KOPT-K1 (cell line): ENCODE data around the gene SFXN5.

Source experiments
- H3K27ac ChIP-seq: fragments of 200-600 bp; sonication (generic); 2 replicates; pipeline ENCODE4 v1.5.1; 2016; ENCODE audit warnings: antibody characterized with exemption, mild to moderate bottlenecking, low read depth, low read length; ENCODE audit not compliant: poor library complexity, severe bottlenecking
- H3K36me3 ChIP-seq: fragments of 200-600 bp; sonication (generic); 2 replicates; pipeline ENCODE4 v1.5.1; 2017; ENCODE audit warnings: antibody characterized with exemption, mild to moderate bottlenecking, low read length, moderate library complexity; ENCODE audit not compliant: insufficient read depth
- H3K9me3 ChIP-seq: fragments of 200-600 bp; sonication (generic); 2 replicates; pipeline ENCODE4 v1.5.1; 2017; ENCODE audit warnings: antibody characterized with exemption, low read length, mild to moderate bottlenecking; ENCODE audit not compliant: insufficient read depth, poor library complexity, severe bottlenecking

The SFXN5 gene

DNA sequence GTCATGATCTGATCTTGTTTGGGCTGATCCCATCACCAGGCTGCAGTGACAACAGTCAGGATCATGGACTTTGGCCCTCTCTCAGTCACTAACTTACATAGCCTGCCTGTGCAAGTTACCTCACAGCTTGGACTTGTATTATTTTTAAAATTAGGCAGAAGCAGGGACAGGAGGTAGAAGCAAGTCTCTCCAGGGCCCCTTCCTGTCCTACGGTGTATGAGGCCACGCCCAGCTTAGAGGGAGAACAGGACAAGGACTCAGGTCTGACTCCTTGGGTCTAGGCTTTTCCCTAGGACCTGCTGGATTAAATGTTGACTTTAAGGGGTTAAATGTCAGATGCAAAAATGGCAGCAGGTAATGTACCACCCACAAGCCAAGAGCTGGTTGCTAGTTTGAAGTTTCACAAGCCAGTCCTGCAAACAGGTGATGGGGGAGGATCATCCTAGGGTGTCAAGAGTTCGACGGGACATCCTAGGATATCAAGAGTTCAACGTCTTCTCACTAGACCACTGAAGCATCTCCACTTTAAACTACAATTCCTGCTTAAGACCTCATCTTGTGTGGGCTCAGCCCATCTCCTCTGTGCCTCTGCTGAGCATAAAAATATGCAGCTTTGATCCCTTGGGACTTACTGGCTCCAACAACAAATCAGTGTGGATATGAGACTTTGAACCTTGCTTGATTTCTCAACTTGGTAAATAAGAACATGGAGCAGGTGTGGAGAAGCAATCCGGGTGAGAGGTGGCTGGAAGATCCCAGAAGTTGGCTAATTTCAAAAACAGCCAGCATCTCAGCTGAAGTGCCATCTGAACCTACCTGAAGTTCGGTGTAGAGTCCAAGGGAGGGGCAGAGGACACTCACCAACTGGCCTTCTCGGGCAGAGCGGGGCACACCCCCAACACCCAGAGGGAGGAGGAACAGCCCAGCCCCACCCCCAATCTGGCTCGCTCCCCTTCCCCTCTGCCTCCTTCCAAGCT, 39.5 kb downstream of the SFXN5 start:
- no peaks in the 10 kb centered on the region for H3K36me3 ChIP-seq
- H3K9me3 ChIP-seq = no peaks in the 10 kb centered on the region
- no peak overlapping the region for H3K27ac ChIP-seq

DNA sequence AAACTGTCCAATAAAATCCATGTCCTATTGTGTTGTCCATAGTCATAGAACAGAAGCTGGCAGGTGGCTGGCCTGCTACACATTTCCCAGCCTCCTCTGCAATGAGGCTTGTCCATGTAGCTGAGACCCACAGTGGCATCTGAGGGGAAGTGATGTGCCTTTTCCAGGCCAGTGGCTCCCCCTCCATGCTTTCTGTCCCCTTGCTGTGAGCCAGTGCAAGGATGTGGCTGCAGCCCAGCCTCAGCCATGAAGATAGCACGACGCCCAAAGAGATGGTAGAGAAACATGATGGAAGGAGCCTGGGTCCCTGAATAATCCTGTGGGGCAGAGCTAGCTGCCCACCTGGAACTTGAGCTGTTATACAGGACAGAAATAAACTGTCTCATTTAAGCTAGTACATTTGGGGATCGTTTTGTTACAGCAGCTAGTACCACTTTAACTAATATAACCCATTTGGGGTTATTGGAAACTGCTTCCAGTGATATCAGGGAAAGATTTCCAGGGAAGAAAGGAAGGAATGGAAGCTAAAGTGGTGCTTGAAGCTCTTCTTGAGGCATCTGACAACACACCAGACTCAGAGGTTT, 40.3 kb downstream of the SFXN5 start:
- Histone ChIP-seq H3K9me3 (no peaks in the 10 kb centered on the region), H3K36me3 (no peaks in the 10 kb centered on the region), H3K27ac (no peak overlapping the region)

DNA sequence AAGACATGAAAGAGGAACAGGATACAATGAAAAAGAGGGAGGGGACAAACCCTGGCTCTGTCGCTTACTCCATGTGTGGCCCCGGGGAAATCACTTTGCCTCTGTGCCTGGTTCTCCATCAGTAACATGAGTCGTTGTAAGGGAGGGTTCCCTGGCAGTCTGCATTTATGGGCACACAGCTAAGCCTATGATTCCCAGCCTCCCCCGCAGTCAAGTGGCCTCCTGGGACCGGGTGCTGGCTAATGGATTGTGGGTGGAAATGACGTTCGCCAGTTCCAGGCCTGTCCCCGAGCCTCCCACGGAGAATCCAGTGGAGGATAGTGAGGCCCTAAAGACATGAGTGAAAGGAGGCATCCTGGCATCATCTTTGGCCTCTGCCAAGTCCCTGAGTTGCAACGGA, 42.7 kb downstream of the SFXN5 start:
- H3K9me3 ChIP-seq = no peaks in the 10 kb centered on the region
- no peak overlapping the region for H3K27ac ChIP-seq
- H3K36me3 ChIP-seq = no peaks in the 10 kb centered on the region

DNA sequence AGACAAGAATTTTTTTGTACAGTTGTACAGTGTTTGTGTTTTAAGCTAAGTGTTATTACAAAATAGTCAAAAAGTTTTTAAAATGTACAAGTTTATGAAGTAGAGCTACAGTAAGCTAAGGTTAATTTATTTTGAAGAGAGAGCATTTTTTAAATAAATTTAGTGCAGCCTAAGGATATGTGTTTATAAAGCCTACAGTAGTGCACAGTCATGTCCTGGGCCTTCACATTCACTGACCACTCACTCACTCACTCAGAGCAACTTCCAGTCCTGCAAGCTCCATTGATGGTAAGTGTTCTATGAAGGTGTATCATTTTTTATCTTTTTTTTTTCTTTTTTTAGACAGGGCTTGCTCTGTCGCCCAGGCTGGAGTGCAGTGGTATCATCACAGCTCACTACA, 44.2 kb downstream of the SFXN5 start:
- Histone ChIP-seq H3K9me3 (no peaks in the 10 kb centered on the region), H3K36me3 (no peaks in the 10 kb centered on the region), H3K27ac (no peak overlapping the region)

DNA sequence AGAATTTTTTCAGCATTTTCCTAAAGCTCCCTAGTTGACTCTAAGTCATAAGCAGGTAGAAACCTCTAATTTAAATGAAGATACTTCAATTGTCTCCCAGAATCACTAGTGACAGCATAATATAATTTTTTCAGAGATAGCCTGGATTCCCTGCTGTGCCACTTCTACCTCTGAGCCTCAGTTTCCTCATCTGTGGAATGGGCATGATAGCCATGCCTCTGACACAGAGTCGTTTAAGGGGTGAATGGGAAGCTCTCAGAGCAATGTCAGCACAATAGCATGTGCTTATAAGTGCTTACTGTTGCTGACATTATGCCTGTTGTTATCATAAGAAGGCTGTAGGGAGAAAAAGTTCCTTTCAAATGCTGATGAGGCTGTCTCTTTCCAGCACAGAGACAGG, 48.0 kb downstream of the SFXN5 start:
- Histone ChIP-seq H3K9me3 (no peaks in the 10 kb centered on the region), H3K27ac (no peak overlapping the region), H3K36me3 (no peaks in the 10 kb centered on the region)

DNA sequence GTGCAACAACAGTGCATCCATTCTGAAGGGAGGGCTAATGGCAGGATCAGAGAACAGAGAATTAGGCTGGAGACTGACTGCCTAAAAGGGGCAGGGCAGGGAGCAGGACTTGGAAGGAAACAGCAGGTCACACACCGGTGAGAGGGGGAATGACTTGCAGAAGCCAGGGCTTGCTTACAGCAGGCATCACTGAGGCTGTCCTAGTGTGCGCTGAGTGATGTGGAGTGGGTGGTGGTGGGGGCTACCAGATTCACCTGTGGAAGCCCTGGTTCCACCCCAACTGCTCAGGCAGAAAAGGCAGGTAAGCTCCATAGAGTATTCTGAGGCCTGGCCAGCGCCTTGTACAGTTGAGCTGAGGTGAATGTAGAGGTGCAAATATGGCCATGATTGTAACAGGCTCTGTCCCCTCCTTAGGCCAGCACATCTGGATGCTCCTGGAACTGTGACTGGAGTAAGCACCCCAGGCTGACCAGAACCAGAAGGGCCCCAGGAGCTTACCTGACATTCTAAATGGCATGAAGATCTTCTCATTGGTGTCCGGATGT, 49.4 kb downstream of the SFXN5 start:
- Histone ChIP-seq H3K9me3 (no peaks in the 10 kb centered on the region), H3K36me3 (no peaks in the 10 kb centered on the region), H3K27ac (no peak overlapping the region)

DNA sequence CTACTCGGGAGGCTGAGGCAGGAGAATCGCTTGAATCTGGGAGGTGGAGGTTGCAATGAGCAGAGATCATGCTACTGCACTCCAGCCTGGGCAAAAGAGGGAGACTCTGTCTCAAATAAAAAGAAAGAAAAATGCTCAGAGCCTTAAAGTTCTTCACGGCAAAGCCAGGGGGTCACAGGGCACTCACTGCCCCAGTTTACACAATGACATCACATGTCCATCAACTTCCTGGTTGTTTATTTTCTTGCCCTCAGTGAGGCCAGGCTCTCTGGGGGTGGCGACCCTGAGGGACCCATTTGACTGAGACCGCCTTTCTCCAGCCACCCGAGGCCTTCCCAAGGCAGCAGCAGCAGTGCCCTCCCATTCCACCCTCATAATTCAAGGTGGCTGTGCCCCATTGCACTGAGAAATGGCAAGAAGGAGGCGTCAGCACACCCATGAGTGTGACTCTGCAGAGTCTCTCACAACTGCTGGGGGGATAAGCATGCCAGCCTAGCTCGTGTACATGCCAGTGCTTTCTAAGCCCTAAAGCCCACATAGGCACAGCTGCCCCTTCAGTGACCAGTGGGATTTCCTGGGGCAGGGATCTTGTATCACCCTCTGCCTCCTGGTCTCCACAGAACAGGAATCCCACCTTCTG, 50.0 kb downstream of the SFXN5 start:
- no peak overlapping the region for H3K27ac ChIP-seq
- H3K36me3 ChIP-seq = no peaks in the 10 kb centered on the region

DNA sequence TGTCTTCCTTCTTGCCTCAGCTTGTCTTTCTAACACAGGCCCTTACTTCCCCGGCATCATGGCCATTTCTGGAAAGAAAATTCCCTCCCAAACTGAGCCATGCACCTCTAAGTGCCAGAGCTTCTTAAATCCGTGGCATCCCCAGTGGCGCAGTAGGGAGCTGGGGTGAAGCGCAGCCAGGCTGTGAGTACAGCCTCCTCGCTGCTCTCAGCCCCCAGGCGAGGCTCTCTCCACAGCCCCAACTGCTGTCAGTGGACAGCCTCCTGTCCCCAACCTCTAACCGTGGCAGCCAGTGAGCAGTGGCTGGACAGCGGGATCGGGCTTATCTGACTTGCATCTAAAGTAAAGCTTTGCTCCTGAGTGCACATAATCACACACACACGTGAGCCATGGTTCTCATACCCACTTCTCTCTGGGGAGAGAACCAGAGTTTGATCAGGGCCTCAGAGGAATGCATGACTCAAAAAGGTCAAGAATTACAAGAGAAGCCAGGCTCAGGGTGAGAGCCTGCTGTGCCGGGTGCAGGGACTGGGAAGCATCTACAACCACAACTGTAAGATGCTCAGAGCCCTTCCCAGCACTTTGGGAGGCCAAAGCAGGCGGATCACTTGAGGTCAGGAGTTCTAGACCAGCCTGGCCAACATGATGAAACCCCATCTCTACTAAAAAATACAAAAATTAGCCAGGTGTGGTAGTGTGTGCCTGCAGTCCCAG, 50.7 kb downstream of the SFXN5 start:
- H3K36me3 ChIP-seq = no peaks in the 10 kb centered on the region
- no peak overlapping the region for H3K27ac ChIP-seq
- H3K9me3 ChIP-seq = no peaks in the 10 kb centered on the region

More for the DNA sequence above, 50.0 kb downstream of the SFXN5 start:
- no peaks in the 10 kb centered on the region for H3K9me3 ChIP-seq

DNA sequence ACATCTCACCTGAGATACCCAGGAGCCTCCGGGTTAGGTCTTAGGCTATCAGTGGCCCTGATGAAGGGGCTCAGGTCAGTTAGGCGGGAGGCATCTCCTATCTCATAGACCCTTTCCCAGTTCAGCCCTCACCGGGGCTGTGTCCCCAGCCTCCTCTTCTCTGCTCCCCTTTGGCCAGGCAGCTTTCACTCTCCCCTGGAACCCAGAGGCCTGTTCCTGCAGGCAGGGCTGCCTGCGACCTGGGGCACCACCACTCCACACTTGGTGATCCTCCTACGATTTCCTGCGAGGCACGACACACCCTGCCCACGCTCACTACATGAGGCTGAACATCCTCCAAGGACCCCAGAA, 51.2 kb downstream of the SFXN5 start:
- H3K9me3 ChIP-seq = no peaks in the 10 kb centered on the region
- no peaks in the 10 kb centered on the region for H3K36me3 ChIP-seq
- H3K27ac ChIP-seq = no peak overlapping the region

DNA sequence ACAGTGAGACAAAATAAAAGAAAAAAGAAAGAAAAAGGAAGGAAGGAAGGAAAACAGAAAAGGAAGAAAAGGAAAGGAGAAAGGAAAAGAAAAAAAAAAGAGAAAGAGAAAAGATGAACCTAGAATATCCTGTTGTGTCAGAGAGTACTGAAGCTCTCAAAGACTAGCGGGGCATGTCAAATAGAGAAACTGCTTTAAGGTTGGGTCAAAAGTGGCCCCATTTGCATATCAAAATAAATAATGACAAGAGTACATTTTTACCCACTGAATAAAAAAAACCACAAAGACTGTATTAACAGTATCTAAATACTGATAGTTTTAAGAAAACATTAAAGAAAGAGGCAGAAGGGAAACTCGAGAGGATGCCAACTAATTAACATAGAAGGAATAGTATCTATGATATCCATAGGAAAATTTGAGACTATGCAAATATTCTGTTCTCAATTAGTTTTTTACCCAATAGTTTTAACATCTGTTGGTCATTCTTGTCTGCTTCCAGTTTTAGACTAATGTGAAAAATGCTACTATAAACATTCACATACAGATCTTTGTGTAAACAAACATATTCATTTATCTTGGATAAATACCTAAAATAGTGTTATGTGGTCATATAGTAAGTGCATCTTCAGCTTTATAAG, 53.2 kb downstream of the SFXN5 start:
- Histone ChIP-seq H3K36me3 (no peaks in the 10 kb centered on the region), H3K9me3 (no peaks in the 10 kb centered on the region), H3K27ac (no peak overlapping the region)

DNA sequence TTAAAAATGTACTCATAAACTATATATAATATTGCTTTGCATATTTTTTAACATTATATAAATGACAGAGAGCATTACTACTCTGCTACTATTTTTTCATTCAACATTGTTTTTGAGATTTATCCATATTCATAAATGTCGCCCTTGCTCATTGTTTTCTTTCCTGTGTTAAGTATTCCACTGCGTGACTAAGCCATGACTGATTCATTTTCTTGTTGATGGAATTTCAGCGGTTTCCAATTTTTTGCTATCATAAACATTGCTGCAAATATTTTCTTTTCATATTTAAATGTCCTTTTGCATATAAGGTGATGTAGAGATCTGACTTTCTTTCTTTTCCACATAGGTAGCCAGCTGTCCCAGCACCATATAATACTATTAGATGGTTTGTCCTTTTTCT, 57.6 kb downstream of the SFXN5 start:
- Histone ChIP-seq H3K9me3 (peaks cover 4% of the 10 kb centered on the region), H3K27ac (no peak overlapping the region), H3K36me3 (no peaks in the 10 kb centered on the region)

DNA sequence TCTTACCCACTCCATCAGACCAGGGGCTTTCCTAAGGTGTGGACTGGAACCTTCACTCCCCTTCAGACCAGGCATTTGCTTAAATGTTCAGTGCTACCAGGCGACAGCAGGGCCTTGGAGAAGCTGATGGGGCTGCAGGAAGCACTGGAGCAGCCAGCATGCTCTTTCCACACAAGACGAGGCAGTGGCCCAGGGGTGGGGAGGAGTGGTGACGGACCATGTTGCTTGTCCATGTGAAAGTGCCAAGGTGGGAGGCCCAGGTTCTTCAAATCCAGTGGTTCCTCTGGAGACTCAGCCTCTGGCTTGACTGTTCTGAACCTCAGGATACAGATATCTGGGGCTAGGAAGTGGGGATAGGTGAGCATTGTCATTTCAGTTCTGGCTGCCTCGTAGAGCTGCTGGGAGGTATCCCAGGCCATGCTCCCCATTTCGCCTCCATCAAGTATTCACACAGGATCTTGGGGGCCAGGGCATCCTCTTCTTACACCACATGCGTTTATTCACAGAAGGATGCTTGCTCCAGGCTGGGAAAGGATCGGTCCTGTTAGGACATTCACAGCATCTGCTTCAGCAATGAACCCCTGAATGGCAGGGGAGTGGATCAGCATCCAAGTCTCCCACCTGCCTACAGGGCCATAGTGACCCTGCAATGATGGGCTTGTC, 62.2 kb downstream of the SFXN5 start:
- H3K36me3 ChIP-seq = no peaks in the 10 kb centered on the region
- H3K27ac ChIP-seq = no peak overlapping the region
- H3K9me3 ChIP-seq = peaks cover 4% of the 10 kb centered on the region

DNA sequence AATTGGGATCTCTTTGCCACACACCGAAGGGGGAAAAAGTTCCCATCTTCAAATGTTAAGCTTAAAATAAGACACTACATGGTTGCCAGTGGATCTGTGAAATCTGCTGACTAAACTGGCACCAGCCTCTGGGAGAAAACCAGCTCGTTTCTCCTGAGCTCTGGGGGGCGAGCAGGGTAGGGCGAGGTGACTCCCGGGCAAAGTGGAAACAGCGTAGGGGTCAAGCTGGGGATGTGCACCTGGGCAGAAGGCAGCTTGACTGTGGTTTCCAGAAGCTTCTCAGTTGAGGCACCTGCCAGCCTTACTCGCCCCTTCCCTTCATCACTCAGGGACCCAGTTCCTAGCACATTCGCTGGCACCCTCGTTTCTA, 62.8 kb downstream of the SFXN5 start:
- H3K36me3 ChIP-seq = no peaks in the 10 kb centered on the region
- H3K9me3 ChIP-seq = peaks cover 4% of the 10 kb centered on the region
- H3K27ac ChIP-seq = no peak overlapping the region
